Uterus (tissue), 4 donors: ENCODE data around the gene RASA2. TPM values are rescaled to one million over a fixed set of nuclear protein-coding genes. Genes with fewer than 3 reads are reported as not detected.
A peak's percentile ranks its signal among the peaks of the same experiment; 100 is the strongest.

Experiments
- DNase-seq, 2 donors: peaks; one replicate each; pipeline ENCODE4 v3.0.0-alpha.2; 2019 to 2020
- H3K27ac ChIP-seq, 2 donors: fragments of 200-600 bp; sonication (generic); 1 replicate in 1 of 2; 2 replicates in 1 of 2; pipeline ENCODE4 v1.5.1; 2016 to 2018
- H3K27me3 ChIP-seq, 2 donors: fragments of 200-600 bp; sonication (generic); one replicate each; pipeline ENCODE4 v1.5.1; 2018 to 2019; ENCODE audit warnings: control low read depth in 1 of 2
- H3K36me3 ChIP-seq, 2 donors: fragments of 200-600 bp; sonication (generic); one replicate each; pipeline ENCODE4 v1.5.1; 2019; ENCODE audit warnings: control low read depth in 1 of 2
- H3K4me1 ChIP-seq, 2 donors: fragments of 200-600 bp; sonication (generic); one replicate each; pipeline ENCODE4 v1.5.1; 2018 to 2019; ENCODE audit warnings: control low read depth in 1 of 2
- H3K4me3 ChIP-seq, 2 donors: fragments of 200-600 bp; sonication (generic); 1 replicate in 1 of 2; 2 replicates in 1 of 2; pipeline ENCODE4 v1.5.1; 2018 to 2019; ENCODE audit warnings: mild to moderate bottlenecking in 1 of 2
- H3K9me3 ChIP-seq, 2 donors: fragments of 200-600 bp; sonication (generic); one replicate each; pipeline ENCODE4 v1.5.1; 2019; ENCODE audit warnings: control low read depth in 1 of 2
- CTCF ChIP-seq, 4 experiments: fragments of 200-600 bp in 2 of 4; fragments of 450-650 bp in 2 of 4; sonication (generic) in 2 of 4; IDR thresholded peaks; one replicate each; pipeline ENCODE4 v1.5.1; 2016 to 2019; ENCODE audit warnings: antibody characterized with exemption in 4 of 4, mild to moderate bottlenecking in 2 of 4, moderate library complexity in 1 of 4
- POLR2A ChIP-seq, 2 donors: fragments of 450-650 bp; IDR thresholded peaks; one replicate each; pipeline ENCODE4 v1.6.1; 2016; ENCODE audit warnings: antibody characterized with exemption in 2 of 2, mild to moderate bottlenecking in 1 of 2, moderate library complexity in 1 of 2
- intact Hi-C: fragments of 100-400 bp; cut with DNase I; formaldehyde crosslinking; loops from one replicate; pipeline ENCODE4 v1.15.1; 2023; ENCODE audit warnings: low total_unique reads
- total RNA-seq, 4 donors: library from RNA; depleted of rRNA in 3 of 4; stranded (reverse); fragments of >200 nt in 3 of 4; gene quantifications; one replicate each; pipeline versions ENCODE4 v1.1.0 to v1.2.4, GENCODE V29; 2014 to 2023
- donor health status: DM: yes; HTN: yes; CAD: no.

Gene RASA2
- total RNA-seq, result 10 to 100 TPM; 11.3 to 49.4 (median 38.7) TPM

GRCh38 chr3:141486746-141487520, at the start of gene RASA2:
Gene RASA2 (plus strand): TSS chr3:141487027. CDS start chr3:141487084, 57 bp downstream.
- H3K4me1 ChIP-seq, result peaks cover 0 to 6% of the 10 kb centered on the region in 2 donors
- H3K4me3 ChIP-seq, result peak within 1 kb of the TSS; percentile 56 to 91
- intact Hi-C loops, result no loop called here
- H3K27me3 ChIP-seq, result no peaks in the 10 kb centered on the region
- peak within 1 kb of the TSS; percentile 94 to 98 for H3K27ac ChIP-seq
- TF ChIP-seq CTCF (IDR thresholded peaks at IDR 0.05) (no peak), POLR2A (IDR thresholded peaks at IDR 0.05) (peak; percentile 81 to 93)
- no peaks in the 10 kb centered on the region for H3K9me3 ChIP-seq
- peak; percentile 80 for DNase-seq
- no peaks in the 10 kb centered on the region for H3K36me3 ChIP-seq

GRCh38 chr3:141439589-141439988, 47.2 kb upstream of the RASA2 start:
- H3K27ac ChIP-seq, result peak overlapping the region; percentile 77 to 87
- no peaks in the 10 kb centered on the region for H3K9me3 ChIP-seq
- no peak for DNase-seq
- TF ChIP-seq CTCF (IDR thresholded peaks at IDR 0.05) (no peak), POLR2A (IDR thresholded peaks at IDR 0.05) (no peak)
- no peak overlapping the region for H3K4me3 ChIP-seq
- H3K4me1 ChIP-seq, result peaks cover 0 to 7% of the 10 kb centered on the region in 2 donors
- no peaks in the 10 kb centered on the region for H3K27me3 ChIP-seq
- no peaks in the 10 kb centered on the region for H3K36me3 ChIP-seq
- intact Hi-C loops, result no loop called here

GRCh38 chr3:141440942-141441341, 45.9 kb upstream of the RASA2 start:
- H3K4me1 ChIP-seq, result peaks cover 0 to 7% of the 10 kb centered on the region in 2 donors
- TF ChIP-seq POLR2A (IDR thresholded peaks at IDR 0.05) (no peak), CTCF (IDR thresholded peaks at IDR 0.05) (no peak)
- intact Hi-C loops, result no loop called here
- no peaks in the 10 kb centered on the region for H3K27me3 ChIP-seq
- no peak overlapping the region for H3K4me3 ChIP-seq
- no peaks in the 10 kb centered on the region for H3K9me3 ChIP-seq
- H3K36me3 ChIP-seq, result no peaks in the 10 kb centered on the region
- no peak for DNase-seq
- peak overlapping the region; percentile 77 to 87 for H3K27ac ChIP-seq

GRCh38 chr3:141441381-141442364, 45.2 kb upstream of the RASA2 start:
- no peak overlapping the region for H3K4me3 ChIP-seq
- H3K36me3 ChIP-seq, result no peaks in the 10 kb centered on the region
- DNase-seq, result peak in 1 of 2 donors; percentile 69
- H3K27ac ChIP-seq, result peak overlapping the region; percentile 77 to 87
- H3K27me3 ChIP-seq, result no peaks in the 10 kb centered on the region
- H3K4me1 ChIP-seq, result peaks cover 0 to 7% of the 10 kb centered on the region in 2 donors
- intact Hi-C loops, result no loop called here
- TF ChIP-seq CTCF (IDR thresholded peaks at IDR 0.05) (peak in 2 of 4 experiments; percentile 50), POLR2A (IDR thresholded peaks at IDR 0.05) (no peak)
- no peaks in the 10 kb centered on the region for H3K9me3 ChIP-seq
